Activated naive CD4-positive, alpha-beta T cell treated with anti-CD3 and anti-CD28 coated beads, Interleukin-2, amount 50 U/mL, for 16 hours (primary cell): Measurements from ENCODE around the gene BLCAP.
"Not testable (repeated sequence)": the region's sequence is repeated elsewhere in the genome, so short reads cannot be mapped to it uniquely, and the experiment has no call there.

Experiments used
- DNase-seq: peaks from one replicate; pipeline ENCODE4 v3.0.0-alpha.2; 2020

The BLCAP gene

DNA sequence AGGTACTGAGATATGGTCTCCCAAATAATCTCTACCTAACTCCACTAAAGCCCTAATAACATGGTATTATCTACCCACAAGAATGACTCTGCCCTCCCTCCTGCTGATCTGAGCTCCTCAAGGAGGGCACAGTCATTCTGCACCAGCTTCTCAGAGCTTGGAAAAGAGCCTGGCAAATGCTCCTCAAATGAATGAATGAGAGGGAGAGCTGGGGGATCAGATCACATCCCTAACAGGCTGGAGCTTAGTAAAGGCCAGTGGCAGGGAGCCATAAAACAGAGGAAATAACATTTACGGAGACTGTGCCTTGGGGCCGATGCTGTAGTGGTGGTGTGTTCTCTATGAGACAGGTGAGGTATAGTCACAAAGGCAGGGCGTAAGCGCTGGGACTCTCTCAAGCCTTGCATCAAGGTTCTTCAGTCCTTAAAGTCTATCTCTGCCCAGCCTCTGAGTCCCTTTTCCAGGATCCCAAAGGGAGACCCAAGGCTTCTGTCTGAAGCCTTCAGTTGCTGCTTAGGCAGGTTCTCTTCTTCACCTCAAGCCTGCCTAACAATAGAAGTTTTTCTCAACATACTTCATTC, 13.8 kb downstream of the BLCAP start:
- DNase-seq = no peak

DNA sequence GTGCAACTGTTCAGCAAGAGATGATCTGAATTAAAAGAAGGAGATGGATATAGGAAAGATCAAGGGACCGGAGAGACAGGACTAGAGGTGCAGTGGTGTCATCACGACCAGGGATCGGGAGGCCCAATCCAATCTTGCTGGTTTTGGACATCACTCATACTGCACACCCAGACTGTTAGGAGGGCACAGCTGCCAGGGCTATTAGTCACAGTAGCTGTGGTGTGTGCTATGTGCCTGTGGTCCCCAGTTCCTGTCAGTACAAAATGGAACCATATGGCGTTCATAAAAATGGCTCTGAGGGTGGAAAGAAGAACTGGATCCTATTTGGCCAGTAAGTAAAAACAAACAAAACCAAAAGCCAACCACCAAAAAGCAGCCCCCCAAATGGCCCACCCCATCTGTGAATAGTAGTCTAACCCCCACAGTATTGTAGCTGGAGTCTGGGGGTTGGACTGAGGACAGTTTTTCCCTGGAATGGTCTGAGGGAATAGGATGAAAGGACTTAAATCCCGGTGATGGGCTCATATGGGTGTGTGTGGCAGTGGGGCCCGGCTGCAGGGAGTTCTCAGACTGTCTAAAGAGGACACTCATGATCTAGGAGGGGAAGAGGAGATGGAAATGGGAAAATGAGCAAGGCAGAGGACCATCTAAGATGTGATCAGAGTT, 15.9 kb downstream of the BLCAP start:
- no peak for DNase-seq

DNA sequence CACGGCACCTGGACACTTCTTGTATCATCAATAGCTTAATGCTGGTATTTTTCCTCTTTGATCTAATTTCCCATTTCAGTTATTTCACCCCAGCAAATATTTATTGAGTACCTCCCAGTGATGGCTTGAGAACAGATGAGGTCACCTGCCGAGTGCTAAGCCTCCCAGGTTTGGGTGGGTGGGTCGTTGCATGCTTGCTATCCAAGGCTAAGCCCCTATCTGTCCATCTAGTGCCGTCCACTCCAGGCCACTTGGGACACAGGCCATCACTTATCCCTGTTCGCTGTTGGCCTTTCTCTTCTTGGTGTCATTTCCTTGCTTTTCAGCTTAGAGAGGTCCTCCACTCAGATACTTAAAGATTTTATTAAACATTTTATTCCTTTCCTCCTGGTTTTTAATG, 17.4 kb downstream of the BLCAP start:
- no peak for DNase-seq

DNA sequence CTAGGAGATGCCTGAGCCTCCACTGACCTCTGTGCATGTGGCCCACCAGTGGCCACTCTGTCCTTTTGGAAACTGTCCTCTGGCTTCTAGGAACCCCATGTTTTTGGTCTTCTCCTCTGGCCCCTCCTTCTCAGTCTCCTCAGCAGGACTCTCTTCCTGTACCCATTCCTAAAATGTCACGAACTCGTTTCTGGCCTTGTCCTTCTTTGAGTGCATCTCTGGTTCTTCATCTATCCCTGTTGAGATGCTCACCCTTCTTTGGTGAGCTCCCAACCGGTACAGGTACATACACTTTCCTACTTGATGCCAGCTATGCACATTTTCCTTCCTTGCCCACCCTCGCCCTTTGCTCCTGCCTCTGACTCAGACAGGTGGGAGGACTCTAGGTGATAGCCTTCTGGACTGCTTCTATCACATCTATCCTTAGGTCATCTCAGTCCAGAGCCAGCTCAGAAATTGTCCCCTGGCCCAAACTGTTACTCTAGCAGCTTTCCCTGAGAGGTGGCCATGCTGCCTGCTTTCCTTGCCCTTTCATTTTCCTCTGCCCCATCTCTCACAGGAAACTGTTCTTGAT, 21.4 kb downstream of the BLCAP start:
- DNase-seq = no peak

DNA sequence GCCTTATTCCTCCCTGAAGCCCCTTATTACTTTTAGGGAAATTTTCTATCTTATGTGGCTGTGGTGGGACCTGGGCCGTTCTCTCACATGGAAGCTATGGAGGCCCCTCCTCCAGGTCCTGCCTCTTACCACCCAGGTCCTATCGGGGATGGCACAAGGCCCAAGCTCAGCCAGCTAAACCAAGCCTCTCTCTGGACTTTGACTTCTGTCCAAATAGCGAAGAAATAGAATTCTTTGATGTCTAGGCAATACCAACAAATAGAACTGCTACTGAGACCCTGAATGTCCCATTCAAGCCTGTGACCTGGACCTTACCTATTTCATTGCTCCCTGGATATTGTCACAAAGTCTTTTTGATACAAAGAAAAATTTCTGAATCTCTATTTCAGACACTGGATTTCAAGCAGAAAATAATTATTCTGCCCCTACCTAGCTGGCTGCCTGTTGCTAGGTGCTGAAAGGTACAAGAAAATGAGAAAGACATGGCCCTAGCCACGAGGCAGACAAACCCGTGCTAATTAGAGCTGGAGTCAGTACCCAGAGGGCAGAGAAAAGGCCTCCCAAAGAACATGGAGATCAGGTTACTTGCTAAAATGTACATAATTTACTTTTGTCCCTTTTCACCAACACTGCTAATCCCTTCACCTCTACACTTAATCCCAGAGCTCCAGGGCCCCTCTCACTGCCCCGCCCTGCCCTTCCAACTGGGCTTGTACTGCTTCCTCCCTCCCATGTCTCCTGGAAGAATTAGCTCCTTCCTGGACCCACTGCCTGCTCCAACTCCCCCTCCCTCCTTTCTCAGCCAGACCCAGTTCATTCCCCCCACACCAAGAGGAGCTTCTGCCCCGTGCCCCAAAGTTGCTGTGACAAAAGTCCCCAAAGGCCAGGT, 22.2 kb downstream of the BLCAP start:
- no peak for DNase-seq

DNA sequence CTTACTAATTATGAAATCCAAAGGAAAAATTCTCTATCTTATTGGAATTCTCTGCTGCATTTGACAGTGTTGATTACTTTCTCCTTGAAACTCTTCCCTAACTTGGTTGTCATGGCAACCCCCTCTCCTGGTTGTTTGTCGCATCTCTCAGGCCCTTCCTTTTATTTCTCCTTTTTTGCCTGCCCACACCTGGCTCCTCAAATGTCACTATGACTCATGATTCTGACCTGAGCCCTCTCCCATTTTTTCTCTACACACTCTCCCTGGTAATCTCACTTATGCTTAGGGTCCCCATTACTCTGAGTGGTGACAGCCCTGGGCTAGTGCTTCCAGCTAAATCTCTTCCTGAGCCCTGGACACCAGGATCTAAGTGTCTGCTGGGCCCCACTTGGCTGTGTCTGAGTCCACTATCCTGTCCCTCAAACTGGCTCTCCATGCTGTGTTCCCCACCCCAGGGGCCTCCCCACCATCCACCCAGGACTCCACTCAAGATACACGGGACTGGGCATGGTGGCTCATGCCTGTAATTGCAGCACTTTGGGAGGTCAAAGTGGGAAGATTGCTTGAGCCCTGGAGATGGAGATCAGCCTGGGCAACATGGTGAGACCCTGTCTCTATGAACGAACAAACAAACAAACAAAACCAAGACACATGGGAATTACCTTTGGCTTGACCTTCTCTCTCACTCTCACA, 23.1 kb downstream of the BLCAP start:
- no peak for DNase-seq

DNA sequence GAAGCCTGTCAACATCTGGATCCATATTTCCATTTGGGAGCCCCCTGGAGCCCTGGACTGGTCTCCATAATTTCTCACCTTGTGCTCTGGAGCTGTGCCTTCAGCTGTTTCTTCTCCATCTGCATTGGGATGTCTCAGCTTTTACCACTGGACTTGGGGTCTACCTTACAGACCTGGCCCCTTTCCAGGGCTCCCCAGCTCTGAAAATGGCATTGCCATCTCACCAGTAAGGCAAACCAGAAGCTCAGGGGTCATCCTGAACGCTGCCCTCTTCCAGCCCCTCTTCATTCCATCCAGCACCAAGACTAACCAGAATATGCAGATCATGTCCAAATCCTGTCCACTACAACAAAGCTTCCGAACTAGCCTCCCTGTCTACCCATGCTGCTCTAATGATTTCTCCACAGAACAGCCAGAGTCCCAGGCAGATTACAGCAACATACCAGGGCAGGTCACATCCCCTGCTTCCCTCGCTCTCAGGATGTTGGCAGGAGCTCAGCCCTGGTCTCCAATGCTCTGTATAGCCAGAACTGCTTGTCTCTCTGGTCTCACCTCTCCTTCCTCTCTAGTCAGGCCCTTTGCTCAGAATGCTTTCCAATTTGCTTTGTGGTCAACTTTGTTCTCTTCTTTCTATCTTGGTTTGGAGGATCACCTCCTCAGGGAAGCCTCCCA, 24.3 kb downstream of the BLCAP start:
- no peak for DNase-seq

DNA sequence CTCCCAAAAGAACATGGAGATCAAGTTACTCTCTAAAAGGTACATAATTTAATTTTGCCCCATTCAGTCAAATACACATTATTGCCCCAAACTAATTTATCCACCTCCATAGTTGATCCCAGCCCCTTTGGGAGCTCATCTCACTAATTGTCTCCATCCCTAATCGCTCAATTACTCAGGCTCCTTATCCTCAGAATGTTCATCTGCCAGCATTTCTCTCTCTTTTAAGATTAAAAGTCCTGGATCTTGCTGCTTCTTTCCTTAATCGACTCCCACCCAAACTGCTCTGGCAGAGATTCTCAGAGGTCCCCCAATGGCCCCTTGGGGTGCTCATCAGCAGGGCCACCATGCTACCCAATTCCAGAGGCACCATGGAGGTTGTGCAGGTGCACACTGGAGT, 25.0 kb downstream of the BLCAP start:
- DNase-seq = no peak

DNA sequence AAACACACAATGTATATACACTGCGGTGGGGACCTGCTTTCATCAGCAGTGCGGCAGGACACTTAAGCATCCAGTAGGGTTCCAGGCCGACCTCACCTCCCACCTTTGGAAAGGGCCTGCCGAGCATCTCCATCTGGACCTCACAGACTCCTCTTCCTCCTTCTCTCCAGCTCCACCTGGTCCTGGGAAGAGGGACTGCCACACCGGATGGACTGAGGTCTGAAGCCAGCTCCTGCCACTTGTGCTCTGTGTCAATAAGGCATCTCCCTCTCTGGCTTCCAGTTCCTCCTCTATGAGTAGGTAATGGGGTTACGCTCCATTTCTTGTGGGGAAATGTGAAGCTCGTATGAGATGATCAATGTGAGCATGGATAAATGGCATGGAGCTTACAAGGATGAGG, 25.7 kb downstream of the BLCAP start:
- DNase-seq = no peak

DNA sequence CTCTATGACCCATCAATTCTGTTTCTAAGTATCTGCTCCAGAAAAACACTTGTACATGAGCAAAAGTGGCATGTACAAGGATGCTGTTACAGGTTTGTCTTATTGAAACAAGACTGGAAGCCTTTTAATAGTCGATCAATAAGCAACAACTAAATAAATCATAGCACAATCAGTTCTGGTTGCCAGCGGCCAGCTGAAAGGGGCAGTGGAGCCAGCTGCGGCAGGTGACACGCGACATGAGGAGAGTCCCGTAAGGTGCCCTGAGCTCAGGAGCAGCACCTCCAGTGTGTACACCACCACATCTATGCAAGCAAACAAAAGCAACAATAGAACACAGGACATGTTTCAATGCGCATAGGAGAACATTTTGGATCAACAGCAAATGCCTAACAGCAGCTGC, 27.4 kb downstream of the BLCAP start:
- no peak for DNase-seq

DNA sequence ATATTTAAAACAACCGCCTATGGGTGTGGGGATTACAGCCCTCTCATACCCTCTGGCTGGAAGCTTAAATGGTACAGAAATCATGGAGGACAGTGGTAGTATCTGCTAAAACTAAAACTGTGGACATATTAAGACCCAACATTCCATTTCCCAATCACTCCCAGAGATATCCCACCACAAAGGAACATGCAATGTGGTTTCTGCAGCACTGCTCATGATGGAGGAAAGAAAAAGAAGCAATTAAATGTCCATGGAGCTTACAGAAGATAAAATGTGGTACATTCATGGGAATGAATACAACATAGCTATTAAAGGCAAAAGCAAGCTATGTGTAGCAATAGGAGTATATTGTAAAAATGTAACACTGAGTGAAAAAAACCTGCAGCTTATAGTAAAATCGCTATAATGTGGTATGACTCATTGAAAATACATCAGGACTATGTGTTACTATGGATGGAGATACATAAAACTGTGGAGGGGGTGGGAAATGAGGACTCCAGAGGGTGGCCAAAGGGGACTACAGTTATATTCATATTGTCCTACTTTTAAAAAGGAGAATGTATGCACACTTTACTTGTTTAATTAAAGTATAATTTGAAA, 29.5 kb downstream of the BLCAP start:
- DNase-seq = no peak

DNA sequence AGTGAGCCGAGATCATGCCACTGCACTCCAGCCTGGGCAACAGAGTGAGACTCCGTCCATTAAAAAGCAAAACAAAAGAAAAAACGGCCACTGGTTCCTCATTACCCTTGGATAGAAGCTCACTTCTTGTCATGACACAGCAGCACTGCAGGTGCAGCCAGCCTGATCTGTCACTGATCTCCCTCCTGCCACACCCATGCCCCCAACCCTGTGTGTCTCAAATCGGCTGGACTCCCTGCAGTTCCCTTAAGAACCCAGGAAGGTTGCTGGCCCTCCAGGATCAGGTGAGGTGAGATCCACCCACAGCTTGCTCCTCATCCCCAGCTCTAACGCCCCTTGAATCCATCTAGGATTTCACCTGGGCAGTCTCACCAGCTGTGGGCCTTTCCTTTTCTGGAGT, 32.9 kb downstream of the BLCAP start:
- DNase-seq = no peak

DNA sequence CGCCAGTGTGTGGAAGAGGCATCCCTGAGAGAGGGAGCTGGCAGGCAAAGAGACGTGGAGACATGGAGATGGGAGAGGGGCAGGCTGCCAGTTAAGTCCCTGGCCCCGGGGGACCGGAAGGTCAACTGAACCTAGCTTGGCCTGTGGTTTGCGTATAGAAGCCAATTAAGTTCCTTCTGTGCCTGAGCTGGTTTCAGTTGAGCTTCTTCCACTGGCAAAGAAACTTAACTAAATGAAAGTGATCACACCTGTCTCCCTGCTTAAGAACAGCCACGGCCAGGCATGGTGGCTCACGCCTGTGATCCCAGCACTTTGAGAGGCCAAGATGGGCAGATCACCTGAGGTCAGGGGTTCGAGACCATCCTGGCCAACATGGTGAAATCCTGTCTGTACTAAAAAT, 33.4 kb downstream of the BLCAP start:
- no peak for DNase-seq

DNA sequence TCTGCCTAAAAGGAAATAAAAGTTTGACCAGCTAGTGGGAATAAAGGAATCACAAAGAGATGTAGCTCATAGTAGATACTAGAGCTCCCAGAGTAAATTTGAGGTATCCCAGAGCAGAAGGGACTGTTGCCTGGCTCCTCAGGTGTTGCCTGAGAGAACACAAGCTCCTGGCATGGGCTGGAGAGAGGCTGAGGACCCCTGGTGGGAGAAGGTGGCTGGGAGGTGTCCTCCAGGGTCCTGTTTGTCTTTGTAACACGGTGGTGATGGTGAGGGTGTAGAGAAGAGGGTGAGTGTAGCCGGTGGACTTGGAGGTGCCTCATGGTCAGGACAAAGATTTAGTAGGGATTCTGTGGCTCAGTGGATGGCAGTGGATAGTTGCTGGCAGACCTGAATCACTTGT, 34.7 kb downstream of the BLCAP start:
- DNase-seq = no peak

DNA sequence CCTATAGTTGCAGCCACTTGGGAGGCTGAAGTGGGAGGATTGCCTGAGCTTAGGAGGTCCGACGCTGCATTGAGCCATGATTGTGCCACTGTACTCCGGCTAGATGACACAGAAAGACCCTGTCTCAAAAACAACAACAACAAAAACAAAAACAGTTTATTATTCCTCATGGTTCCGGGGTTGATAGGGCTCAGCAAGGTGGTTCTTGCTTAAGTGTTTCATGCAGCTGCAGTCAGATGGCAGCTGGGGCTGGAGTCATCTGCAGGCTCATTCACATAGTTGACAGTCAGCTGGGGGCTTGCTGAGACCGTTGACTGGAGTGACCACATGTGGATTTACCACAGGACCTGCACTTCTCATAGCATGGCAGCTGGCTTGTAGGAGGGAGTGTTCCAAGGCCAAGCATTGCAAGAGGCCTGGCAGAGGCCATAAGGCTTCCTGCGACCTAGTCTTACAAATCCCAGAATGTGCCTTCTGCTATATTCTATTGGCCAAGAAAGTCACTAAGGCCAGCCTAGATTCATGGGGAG, 35.5 kb downstream of the BLCAP start:
- DNase-seq = no peak

DNA sequence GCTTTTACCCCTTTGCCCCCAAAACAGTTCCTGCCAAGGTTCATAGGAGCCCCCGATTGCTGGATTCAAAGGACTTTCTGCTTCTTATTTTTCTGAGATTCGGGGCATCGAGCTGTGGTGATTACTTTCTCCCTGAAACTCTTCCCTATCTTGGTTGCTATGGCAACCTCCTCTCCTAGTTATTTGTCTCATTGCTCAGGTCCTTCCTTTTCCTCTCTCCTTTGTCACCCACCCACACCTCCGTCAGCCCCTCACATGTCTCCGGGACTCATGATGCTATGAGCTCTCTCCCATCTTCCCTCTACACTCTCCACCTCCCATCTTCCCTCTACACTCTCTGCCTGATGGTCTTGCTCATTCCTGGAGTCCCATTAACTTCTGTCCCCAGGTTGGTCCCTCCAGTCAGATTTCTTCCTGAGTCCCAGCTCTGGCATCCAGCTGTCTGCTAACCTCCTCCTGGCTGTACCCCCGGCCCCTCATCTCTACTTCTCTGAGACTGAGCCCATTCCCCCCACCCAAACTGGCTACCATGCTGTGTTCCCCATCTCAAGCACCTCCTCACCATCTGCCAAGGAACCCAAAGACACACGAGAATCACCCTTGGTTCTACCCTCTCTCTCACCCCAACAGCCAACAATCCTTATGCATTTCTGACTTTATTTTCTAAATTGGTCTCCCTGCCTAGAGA, 36.9 kb downstream of the BLCAP start:
- DNase-seq = no peak

DNA sequence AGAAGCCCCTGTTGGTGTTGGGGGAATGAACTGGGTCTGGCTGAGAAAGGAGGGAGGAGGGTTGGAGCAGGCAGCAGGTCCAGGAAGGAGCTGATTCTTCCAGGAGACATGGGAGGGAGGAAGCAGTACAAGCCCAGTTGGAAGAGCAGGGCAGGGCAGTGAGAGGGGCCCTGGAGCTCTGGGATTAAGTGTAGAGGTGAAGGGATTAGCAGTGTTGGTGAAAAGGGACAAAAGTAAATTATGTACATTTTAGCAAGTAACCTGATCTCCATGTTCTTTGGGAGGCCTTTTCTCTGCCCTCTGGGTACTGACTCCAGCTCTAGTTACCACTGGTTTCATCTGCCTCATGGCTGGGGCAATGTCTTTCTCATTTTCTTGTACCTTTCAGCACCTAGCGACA, 41.5 kb downstream of the BLCAP start:
- not testable (repeated sequence) for DNase-seq

DNA sequence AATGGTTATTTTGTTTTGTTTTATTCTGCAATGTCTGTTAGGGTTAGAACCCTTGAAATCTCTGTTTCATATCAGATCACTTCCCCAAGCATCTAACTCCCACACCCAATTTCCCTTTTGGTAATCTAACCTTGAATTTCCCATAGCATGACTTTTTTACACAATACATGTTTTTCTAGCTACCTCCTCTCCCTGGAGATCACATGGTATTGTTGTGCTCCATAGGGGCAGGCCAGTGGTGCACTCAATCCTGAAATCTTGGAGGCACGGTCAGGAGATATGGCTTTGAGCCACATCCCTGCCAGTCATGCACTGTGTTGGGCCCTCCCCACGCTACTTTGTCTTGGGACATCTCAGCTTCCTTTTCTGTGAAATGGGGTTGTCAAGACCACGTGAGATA, 43.3 kb downstream of the BLCAP start:
- DNase-seq = no peak

DNA sequence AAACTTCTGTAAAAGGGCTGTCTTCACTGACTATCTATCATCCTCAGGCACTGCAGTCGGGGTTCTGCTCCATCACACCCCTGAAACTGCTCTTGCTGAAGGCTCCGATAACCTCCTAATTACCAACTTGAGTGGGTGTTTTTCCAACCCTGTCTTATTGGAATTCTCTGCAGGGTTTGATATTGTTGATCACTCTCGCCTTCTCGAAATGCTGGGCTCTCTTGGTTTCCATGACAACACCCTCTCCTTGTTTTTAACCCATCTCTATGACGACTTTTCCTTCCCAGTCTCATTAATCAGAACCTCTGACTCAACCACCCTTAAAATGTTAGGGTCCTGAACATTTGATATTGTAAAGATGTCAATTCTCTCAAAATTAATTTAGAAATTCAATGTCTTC, 46.1 kb downstream of the BLCAP start:
- no peak for DNase-seq

DNA sequence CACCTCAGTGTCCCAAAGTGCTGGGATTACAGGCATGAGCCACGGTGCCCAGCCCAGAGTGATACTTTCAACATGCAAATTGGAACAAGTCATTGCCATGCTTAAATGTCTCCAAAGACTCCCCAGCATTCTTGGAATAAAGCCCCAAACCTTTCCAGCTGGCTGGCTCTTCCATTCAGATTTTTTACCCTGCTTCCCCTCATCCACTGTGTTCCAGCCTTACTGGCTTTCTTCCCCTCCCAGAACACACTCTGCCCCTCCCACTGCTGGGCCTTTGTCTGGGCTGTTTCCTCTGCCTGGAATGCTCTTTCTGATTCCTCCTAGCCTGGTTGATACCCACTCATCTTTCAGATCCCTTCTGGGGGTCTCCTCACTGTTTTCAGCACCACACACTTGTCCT, 46.8 kb downstream of the BLCAP start:
- no peak for DNase-seq
